K562 (cell line): ENCODE results near the gene SYMPK. TPM values are rescaled to one million over a fixed set of nuclear protein-coding genes. Genes with fewer than 3 reads are reported as not detected.

Source experiments
- CC2D1A ChIP-seq: fragments of 450-650 bp; IDR thresholded peaks from 2 replicates; pipeline ENCODE4 v1.6.1; 2017; ENCODE audit warnings: mild to moderate bottlenecking
- CTCFL ChIP-seq: IDR thresholded peaks from 2 replicates; pipeline ENCODE4 v1.6.1; 2011; ENCODE audit warnings: borderline replicate concordance, low read depth, mild to moderate bottlenecking, moderate library complexity, low read length; ENCODE audit not compliant: insufficient read depth, poor library complexity, severe bottlenecking
- E2F1 ChIP-seq: sonication (generic); formaldehyde crosslinking; IDR thresholded peaks from 2 replicates; pipeline ENCODE4 v1.8.1; 2023; ENCODE audit warnings: mild to moderate bottlenecking, missing genetic modification reagents, moderate library complexity
- E2F3 ChIP-seq: fragments of 250-450 bp; sonication (Bioruptor Pico); IDR thresholded peaks from 2 replicates; pipeline ENCODE4 v1.4.0; 2020; ENCODE audit warnings: mild to moderate bottlenecking
- ELF4 ChIP-seq: fragments of 450-650 bp; formaldehyde crosslinking; IDR thresholded peaks from 2 replicates; pipeline ENCODE4 v1.4.0; 2022; ENCODE audit warnings: missing genetic modification characterization
- GATA2 ChIP-seq: sonication (generic); formaldehyde crosslinking; IDR thresholded peaks from 2 replicates; pipeline ENCODE4 v1.4.0; 2020; ENCODE audit warnings: mild to moderate bottlenecking, missing genetic modification reagents
- HNRNPH1 ChIP-seq: fragments of 200-400 bp; formaldehyde crosslinking; optimal IDR thresholded peaks from 2 replicates; pipeline ENCODE3; 2017; ENCODE audit warnings: low read depth, mild to moderate bottlenecking, low read length, moderate library complexity
- KLF16 ChIP-seq: IDR thresholded peaks from 2 replicates; pipeline ENCODE4 v1.6.1; 2016; ENCODE audit warnings: antibody characterized with exemption
- LARP7 ChIP-seq: fragments of 450-650 bp; IDR thresholded peaks from 2 replicates; pipeline ENCODE4 v1.6.1; 2016
- MAFK ChIP-seq: IDR thresholded peaks from 2 replicates; pipeline ENCODE4 v1.6.1; 2011; ENCODE audit warnings: low read length, improper control_type of control experiment
- MTA3 ChIP-seq: fragments of 450-650 bp; formaldehyde crosslinking; IDR thresholded peaks from 2 replicates; pipeline ENCODE4 v1.6.1; 2017; ENCODE audit warnings: mild to moderate bottlenecking, borderline replicate concordance
- PKNOX1 ChIP-seq: fragments of 450-650 bp; IDR thresholded peaks from 2 replicates; pipeline ENCODE4 v1.6.1; 2016
- PURB ChIP-seq: sonication (generic); formaldehyde crosslinking; IDR thresholded peaks from 2 replicates; pipeline ENCODE4 v1.9.0; 2021; ENCODE audit warnings: low read depth, mild to moderate bottlenecking, missing genetic modification reagents
- SIN3B ChIP-seq: fragments of 450-650 bp; IDR thresholded peaks from 2 replicates; pipeline ENCODE4 v1.6.1; 2017; ENCODE audit warnings: low read depth, mild to moderate bottlenecking, moderate library complexity
- SMARCB1 ChIP-seq: IDR thresholded peaks from 2 replicates; pipeline ENCODE4 v1.6.1; 2011; ENCODE audit warnings: improper control_type of control experiment, low read depth; ENCODE audit not compliant: insufficient read length
- ZBTB1 ChIP-seq: sonication (generic); formaldehyde crosslinking; IDR thresholded peaks from 2 replicates; pipeline ENCODE4 v1.8.1; 2023; ENCODE audit warnings: missing genetic modification reagents, low read depth, mild to moderate bottlenecking, borderline replicate concordance
- ZBTB2 ChIP-seq: fragments of 450-650 bp; IDR thresholded peaks from 2 replicates; pipeline ENCODE4 v1.6.1; 2016; ENCODE audit warnings: antibody characterized with exemption
- ZFX ChIP-seq: sonication (generic); formaldehyde crosslinking; IDR thresholded peaks from 2 replicates; pipeline ENCODE4 v1.8.0; 2022; ENCODE audit warnings: mild to moderate bottlenecking, missing genetic modification reagents, moderate library complexity
- ZNF274 ChIP-seq: IDR thresholded peaks from 2 replicates; pipeline ENCODE4 v1.6.1; 2011; ENCODE audit warnings: low read depth, mild to moderate bottlenecking, low read length, moderate library complexity, borderline replicate concordance
- ZNF511 ChIP-seq: sonication (generic); formaldehyde crosslinking; IDR thresholded peaks from 2 replicates; pipeline ENCODE4 v1.8.0; 2022; ENCODE audit warnings: mild to moderate bottlenecking, missing genetic modification reagents
- ZNF830 ChIP-seq: fragments of 250-450 bp; sonication (Bioruptor Pico); IDR thresholded peaks from 2 replicates; pipeline ENCODE4 v1.5.0; 2021; ENCODE audit warnings: mild to moderate bottlenecking
- polyA plus RNA-seq, 8 experiments: library from polyadenylated mRNA; depleted of rRNA in 4 of 8; stranded (reverse) in 5 of 8; unstranded in 3 of 8; fragments of >200 nt; fragmentation: Nextera tagmentation in 2 of 8; fragmentation: Illumina TruSeq in 1 of 8; extraction: Ambion mirVana in 2 of 8; extraction: Trizol in 1 of 8; gene quantifications; 2 replicates each; pipeline versions ENCODE4 v1.2.1 to v1.2.3, GENCODE V29; 2011 to 2014; ENCODE audit warnings: inconsistent platforms in 1 of 8, missing spikeins in 1 of 8
- total RNA-seq, 7 experiments: library from RNA; depleted of rRNA in 6 of 7; stranded (reverse); fragments of >200 nt in 6 of 7; fragmentation: Illumina TruSeq in 2 of 7; extraction: Trizol in 2 of 7; gene quantifications; 2 replicates each; pipeline versions ENCODE4 v1.2.1 to v1.2.3, GENCODE V29; 2011 to 2021; ENCODE audit warnings: low replicate concordance in 1 of 7

Gene SYMPK
- total and polyA plus RNA-seq, 9 of the 15 experiments (the other 6 are each of a cell fraction or from before 2014, with no cell fraction given), result 0.73 to 95.5 (median 58.4) TPM

- peak; percentile 52; the same call in 1 of the 2 replicates for TF ChIP-seq SIN3B
- TF ChIP-seq ZBTB2, result peak; percentile 83
- TF ChIP-seq LARP7, result 0 out of 2 replicates have a peak, but pooled peaks have one; percentile 38
- no peak for TF ChIP-seq PURB
- TF ChIP-seq ZBTB1 (CRISPR knock-in tag), result no peak
- TF ChIP-seq CTCFL, result peak; percentile 82
- TF ChIP-seq GATA2, result no peak
- TF ChIP-seq ZFX (CRISPR knock-in tag), result no peak; the same call in 1 of the 2 replicates
- TF ChIP-seq MTA3, result peak; percentile 74
- no peak for TF ChIP-seq SMARCB1
- peak; percentile 94 for TF ChIP-seq PKNOX1
- TF ChIP-seq ZNF830 (CRISPR knock-in tag), result peak; percentile 44; the same call in 1 of the 2 replicates
- peak; percentile 64 for TF ChIP-seq CC2D1A
- TF ChIP-seq MAFK, result no peak
- 0 out of 2 replicates have a peak, but pooled peaks have one; percentile 12 for TF ChIP-seq KLF16
- peak; percentile 57; the same call in 1 of the 2 replicates for TF ChIP-seq ZNF511
- TF ChIP-seq HNRNPH1, result no peak
- no peak for TF ChIP-seq ZNF274
- peak; percentile 58; the same call in 1 of the 2 replicates for TF ChIP-seq ELF4 (CRISPR knock-in tag)
- peak; percentile 89 for TF ChIP-seq E2F3 (CRISPR knock-in tag)
- peak; percentile 86; the same call in 1 of the 2 replicates for TF ChIP-seq E2F1
Observed at GRCh38 chr19:45779231-45780145, 83.5 kb downstream of the SYMPK start (continued).
